Upper lobe of left lung (tissue), 6 donors: ENCODE measurements around the gene FYN. TPM values are rescaled to one million over a fixed set of nuclear protein-coding genes. Genes with fewer than 3 reads are reported as not detected.

Experiments
- ATAC-seq, 2 donors: fragments of 200-7000 bp; cut with Tn5 transposase; one replicate each; pipeline ENCODE4 v1.9.1; 2022; ENCODE audit warnings: mild to moderate bottlenecking in 2 of 2, moderate library complexity in 2 of 2; ENCODE audit not compliant: low FRiP score in 2 of 2
- DNase-seq, 2 donors: peaks; one replicate each; pipeline ENCODE4 v3.0.0-alpha.2; 2019 to 2020
- H3K27ac ChIP-seq, 4 donors: fragments of 200-600 bp; sonication (generic); one replicate each; pipeline ENCODE4 v1.5.1; 2016 to 2019
- H3K27me3 ChIP-seq, 4 donors: fragments of 200-600 bp; sonication (generic); one replicate each; pipeline ENCODE4 v1.5.1; 2017 to 2019
- H3K36me3 ChIP-seq, 4 donors: fragments of 200-600 bp; sonication (generic); one replicate each; pipeline ENCODE4 v1.5.1; 2016 to 2019
- H3K4me1 ChIP-seq, 4 donors: fragments of 200-600 bp; sonication (generic); one replicate each; pipeline ENCODE4 v1.5.1; 2018 to 2019
- H3K4me3 ChIP-seq, 4 donors: fragments of 200-600 bp; sonication (generic); one replicate each; pipeline ENCODE4 v1.5.1; 2017 to 2019; ENCODE audit warnings: mild to moderate bottlenecking in 2 of 4, moderate library complexity in 1 of 4
- H3K9me3 ChIP-seq, 4 donors: fragments of 200-600 bp; sonication (generic); one replicate each; pipeline ENCODE4 v1.5.1; 2018 to 2019
- EP300 ChIP-seq, 4 donors: sonication (generic); formaldehyde crosslinking; IDR thresholded peaks; one replicate each; pipeline ENCODE4 v1.5.1; 2017; ENCODE audit warnings: antibody characterized with exemption in 4 of 4, control low read depth in 2 of 4
- POLR2A ChIP-seq, 4 donors: fragments of 450-650 bp; IDR thresholded peaks; one replicate each; pipeline ENCODE4 v1.5.1; 2016 to 2017; ENCODE audit warnings: antibody characterized with exemption in 4 of 4, mild to moderate bottlenecking in 2 of 4
- POLR2AphosphoS5 ChIP-seq, 2 donors: sonication (generic); formaldehyde crosslinking; IDR thresholded peaks; one replicate each; pipeline ENCODE4 v1.5.1; 2017; ENCODE audit warnings: antibody characterized with exemption in 2 of 2
- WGBS, 2 donors: methylation state at CpG; one replicate each; pipeline ENCODE4 v1.1.5; 2017 to 2018; 5-methylcytosine and 5-hydroxymethylcytosine counted together
- total RNA-seq, 6 donors: library from RNA; depleted of rRNA in 4 of 6; stranded (reverse); fragments of >200 nt in 4 of 6; gene quantifications; one replicate each; pipeline versions ENCODE4 v1.1.0 to v1.2.1, GENCODE V29; 2016 to 2021
- TF ChIP-seq, protein P1 (sequence below), 6 experiments: fragments of 450-650 bp in 4 of 6; fragments of 200-600 bp in 2 of 6; sonication (generic) in 2 of 6; IDR thresholded peaks; one replicate each; pipeline ENCODE4 v1.5.1; 2016 to 2019; ENCODE audit warnings: antibody characterized with exemption in 6 of 6
- donor health status: DM: no; HTN: no; CAD: no; lungs with moderate emphysema.
- donor health status: DM: no; HTN: yes; CAD: no; lungs with severe emphysema.

FYN gene
- total RNA-seq, 6 donors from 2014 or later: 69.1 to 181 (median 113) TPM

DNA sequence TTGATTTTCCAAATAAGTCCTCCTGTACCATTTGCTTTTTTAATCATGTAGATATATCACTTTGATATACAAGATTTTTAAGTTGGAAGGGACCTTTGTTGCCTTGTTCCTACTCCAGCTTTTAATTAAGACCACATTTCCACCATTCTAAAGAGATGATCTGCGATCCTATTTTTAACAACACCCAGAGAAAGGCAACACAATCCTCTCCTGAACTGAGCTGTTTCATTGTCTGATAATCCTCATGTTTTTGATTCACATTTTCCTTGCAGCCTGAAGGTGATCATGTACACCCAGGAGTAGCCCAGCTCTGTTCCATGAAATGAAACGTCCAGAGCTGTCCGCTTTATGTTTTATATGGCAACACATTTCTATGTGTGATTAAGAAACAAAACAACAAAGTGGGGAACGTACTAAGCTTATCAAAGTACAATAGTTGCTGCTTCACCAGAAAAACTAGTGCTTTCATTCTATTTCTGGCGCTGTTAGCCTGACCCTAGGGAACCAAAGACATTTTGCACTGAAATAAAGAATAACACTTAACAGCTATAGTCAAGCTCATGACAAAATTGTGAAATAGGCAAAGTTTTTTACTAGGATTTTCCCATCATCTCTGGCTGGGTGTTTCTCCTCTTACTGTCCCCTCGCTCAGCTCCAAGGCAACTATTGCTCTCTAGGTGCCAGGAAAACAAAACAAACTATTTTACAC lies 245.0 kb downstream of the FYN start:
- WGBS, 2 donors: 77 to 79% methylated on average over 6 of the region's 6 CpGs
- Histone ChIP-seq H3K4me3 (no peak overlapping the region), H3K27ac (no peak overlapping the region), H3K36me3 (no peaks in the 10 kb centered on the region), H3K27me3 (no peaks in the 10 kb centered on the region), H3K4me1 (peaks cover 0 to 4% (median 0%) of the 10 kb centered on the region in 4 donors), H3K9me3 (no peaks in the 10 kb centered on the region)
- DNase-seq (no peak), ATAC-seq (peak in 1 of 2 donors; percentile 39)
- no peak for TF ChIP-seq EP300 (IDR thresholded peaks at IDR 0.05)
- TF ChIP-seq POLR2A (IDR thresholded peaks at IDR 0.05): no peak
- TF ChIP-seq, protein P1, sequence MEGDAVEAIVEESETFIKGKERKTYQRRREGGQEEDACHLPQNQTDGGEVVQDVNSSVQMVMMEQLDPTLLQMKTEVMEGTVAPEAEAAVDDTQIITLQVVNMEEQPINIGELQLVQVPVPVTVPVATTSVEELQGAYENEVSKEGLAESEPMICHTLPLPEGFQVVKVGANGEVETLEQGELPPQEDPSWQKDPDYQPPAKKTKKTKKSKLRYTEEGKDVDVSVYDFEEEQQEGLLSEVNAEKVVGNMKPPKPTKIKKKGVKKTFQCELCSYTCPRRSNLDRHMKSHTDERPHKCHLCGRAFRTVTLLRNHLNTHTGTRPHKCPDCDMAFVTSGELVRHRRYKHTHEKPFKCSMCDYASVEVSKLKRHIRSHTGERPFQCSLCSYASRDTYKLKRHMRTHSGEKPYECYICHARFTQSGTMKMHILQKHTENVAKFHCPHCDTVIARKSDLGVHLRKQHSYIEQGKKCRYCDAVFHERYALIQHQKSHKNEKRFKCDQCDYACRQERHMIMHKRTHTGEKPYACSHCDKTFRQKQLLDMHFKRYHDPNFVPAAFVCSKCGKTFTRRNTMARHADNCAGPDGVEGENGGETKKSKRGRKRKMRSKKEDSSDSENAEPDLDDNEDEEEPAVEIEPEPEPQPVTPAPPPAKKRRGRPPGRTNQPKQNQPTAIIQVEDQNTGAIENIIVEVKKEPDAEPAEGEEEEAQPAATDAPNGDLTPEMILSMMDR (IDR thresholded peaks at IDR 0.05): no peak
- TF ChIP-seq POLR2AphosphoS5 (IDR thresholded peaks at IDR 0.05): no peak

DNA sequence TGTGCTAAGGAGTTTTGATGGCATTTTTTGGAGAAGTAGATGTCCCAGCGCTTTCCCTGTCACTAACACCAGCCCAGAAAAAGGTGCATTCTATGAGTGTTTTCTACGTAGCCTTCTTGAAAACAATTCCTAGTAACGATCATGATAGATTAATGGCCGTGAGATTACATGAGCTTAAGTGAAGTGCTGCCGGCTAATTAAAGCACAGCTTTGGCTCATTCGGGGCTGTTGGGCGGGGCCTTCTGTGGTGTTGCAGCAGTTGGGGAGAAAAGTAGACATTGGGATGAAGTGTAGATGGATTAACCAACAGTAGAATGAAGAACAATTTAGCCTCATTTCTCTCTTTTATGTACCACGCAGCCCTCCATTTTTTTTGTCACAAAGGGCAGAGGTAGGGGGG lies 246.8 kb downstream of the FYN start:
- TF ChIP-seq, protein P1 (IDR thresholded peaks at IDR 0.05): no peak
- TF ChIP-seq POLR2AphosphoS5 (IDR thresholded peaks at IDR 0.05) (no peak), POLR2A (IDR thresholded peaks at IDR 0.05) (no peak), EP300 (IDR thresholded peaks at IDR 0.05) (no peak)
- H3K4me1 ChIP-seq: peaks cover 0 to 4% (median 0%) of the 10 kb centered on the region in 4 donors
- peak overlapping the region in 2 of 4 donors; percentile 6 to 16 for H3K27ac ChIP-seq
- 76% methylated on average over 8 of the region's 8 CpGs for WGBS, 2 donors
- ATAC-seq (no peak), DNase-seq (no peak)
- H3K4me3 ChIP-seq: no peak overlapping the region
- no peaks in the 10 kb centered on the region for H3K9me3 ChIP-seq
- no peaks in the 10 kb centered on the region for H3K27me3 ChIP-seq
- no peaks in the 10 kb centered on the region for H3K36me3 ChIP-seq

DNA sequence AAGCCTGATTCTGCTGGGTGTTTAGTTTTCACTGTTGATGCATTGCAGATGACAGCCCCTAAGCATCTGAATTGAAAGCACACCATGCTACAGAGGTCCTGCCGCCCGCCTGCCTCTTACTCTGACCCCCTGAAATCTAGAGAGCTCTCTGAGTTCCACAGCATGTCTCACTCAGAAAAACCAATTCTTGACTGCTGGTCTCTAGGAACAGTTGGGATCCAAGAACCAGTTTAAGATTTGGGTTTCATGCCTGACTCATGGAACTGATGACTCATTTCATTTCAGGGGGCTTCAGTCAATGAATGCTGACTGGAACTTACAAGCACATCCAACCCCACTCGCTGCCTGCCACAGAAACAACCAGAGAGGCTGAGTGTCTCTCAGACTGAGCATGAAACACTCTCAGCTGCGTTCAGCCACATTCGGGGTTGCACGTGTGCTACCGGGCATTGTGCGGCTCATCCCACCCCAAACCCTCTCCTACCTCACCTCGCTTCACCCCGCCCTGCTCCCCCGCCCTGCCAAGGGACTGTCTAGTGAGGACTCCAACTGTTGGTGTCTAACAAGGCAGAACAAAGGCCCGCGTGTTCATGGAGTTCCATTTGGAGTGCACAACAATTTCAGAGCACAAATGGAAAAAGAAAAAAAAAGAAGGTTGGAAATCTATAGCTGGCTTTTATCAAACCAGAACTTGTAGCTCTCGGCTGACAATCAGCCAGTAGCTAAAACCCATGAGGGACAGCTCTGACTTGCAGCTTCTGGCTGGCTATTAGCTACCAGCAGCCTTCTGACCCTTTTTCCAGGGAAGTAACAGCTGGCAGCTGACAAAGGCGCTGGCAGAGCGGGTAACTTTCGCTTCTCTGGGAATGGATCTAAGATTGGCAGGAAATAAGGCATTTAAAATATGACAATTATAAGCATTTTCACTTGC lies 247.5 kb downstream of the FYN start:
- ATAC-seq (peak; percentile 31 to 49), DNase-seq (no peak)
- H3K4me3 ChIP-seq: no peak overlapping the region
- H3K27ac ChIP-seq: peak overlapping the region in 3 of 4 donors; percentile 16 to 44 (median 42)
- TF ChIP-seq POLR2A (IDR thresholded peaks at IDR 0.05) (no peak), POLR2AphosphoS5 (IDR thresholded peaks at IDR 0.05) (no peak), EP300 (IDR thresholded peaks at IDR 0.05) (no peak)
- WGBS, 2 donors: 80 to 86% methylated on average over 15 to 17 of the region's 17 CpGs
- no peaks in the 10 kb centered on the region for H3K36me3 ChIP-seq
- no peaks in the 10 kb centered on the region for H3K9me3 ChIP-seq
- no peaks in the 10 kb centered on the region for H3K27me3 ChIP-seq
- H3K4me1 ChIP-seq: peaks cover 0 to 4% (median 0%) of the 10 kb centered on the region in 4 donors

DNA sequence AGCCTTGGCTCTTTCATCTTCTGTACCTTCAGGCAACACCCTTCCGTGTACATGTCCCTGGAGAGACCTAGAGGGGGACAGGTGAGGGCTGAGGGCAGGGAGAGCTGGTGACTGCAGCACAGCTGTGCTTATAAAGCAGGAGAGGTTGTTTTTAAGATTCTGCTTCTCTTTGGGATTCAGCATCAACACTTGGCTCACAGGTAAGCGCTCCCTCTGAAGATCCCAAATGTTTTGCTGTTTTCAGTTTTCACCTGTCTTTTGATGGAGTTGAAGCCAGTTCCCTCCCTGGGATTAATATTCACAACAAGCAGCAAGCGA lies 248.2 kb downstream of the FYN start:
- Histone ChIP-seq H3K36me3 (no peaks in the 10 kb centered on the region), H3K4me1 (peaks cover 0 to 4% (median 2%) of the 10 kb centered on the region in 4 donors), H3K4me3 (no peak overlapping the region), H3K27me3 (no peaks in the 10 kb centered on the region), H3K27ac (no peak overlapping the region), H3K9me3 (no peaks in the 10 kb centered on the region)
- 86 to 94% methylated on average over 3 of the region's 3 CpGs for WGBS, 2 donors
- ATAC-seq (no peak), DNase-seq (no peak)
- TF ChIP-seq POLR2AphosphoS5 (IDR thresholded peaks at IDR 0.05) (no peak), EP300 (IDR thresholded peaks at IDR 0.05) (no peak), POLR2A (IDR thresholded peaks at IDR 0.05) (no peak)
- TF ChIP-seq, protein P1 (IDR thresholded peaks at IDR 0.05): no peak

DNA sequence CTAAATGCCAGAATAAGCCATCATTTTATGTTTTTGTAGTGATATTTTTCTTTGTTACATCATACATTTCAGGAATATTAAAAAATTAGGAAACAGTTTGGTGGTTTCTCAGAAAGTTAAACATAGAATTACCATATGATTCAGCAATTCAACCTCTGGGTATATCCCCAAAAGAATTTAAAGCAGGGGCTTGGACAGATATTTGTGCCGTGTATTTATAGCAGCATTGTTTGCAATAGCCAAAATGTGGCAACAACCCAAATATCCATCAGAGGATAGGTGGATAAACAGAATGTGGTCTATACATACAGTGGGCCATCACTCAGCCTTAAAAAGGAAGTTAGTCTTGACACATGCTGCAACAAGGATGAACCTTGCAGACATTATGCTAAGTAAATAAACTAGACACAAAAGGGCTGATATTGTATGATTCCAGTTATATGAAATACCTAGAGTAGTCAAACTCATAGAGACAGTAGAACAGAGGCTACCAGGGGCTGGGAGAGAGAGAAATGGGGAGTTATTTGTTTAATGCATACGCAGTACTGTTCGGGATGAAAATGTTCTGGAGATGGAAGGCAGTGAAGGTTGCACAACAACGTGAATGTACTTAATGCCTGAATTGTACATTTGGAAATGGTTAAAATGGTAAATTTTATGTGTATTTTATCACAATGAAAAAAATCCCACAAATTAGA lies 248.7 kb downstream of the FYN start:
- Histone ChIP-seq H3K9me3 (no peaks in the 10 kb centered on the region), H3K4me3 (no peak overlapping the region), H3K27me3 (no peaks in the 10 kb centered on the region), H3K36me3 (no peaks in the 10 kb centered on the region), H3K4me1 (peaks cover 0 to 7% (median 2%) of the 10 kb centered on the region in 4 donors), H3K27ac (no peak overlapping the region)
- no peak for DNase-seq
- TF ChIP-seq POLR2A (IDR thresholded peaks at IDR 0.05): no peak
- no peak for TF ChIP-seq POLR2AphosphoS5 (IDR thresholded peaks at IDR 0.05)
- no peak for TF ChIP-seq EP300 (IDR thresholded peaks at IDR 0.05)
- TF ChIP-seq, protein P1 (IDR thresholded peaks at IDR 0.05): no peak
- ATAC-seq: no peak
- WGBS, 2 donors: 71 to 76% methylated on average over 4 of the region's 4 CpGs
